OCI-LY7 (cell line): ENCODE data around the gene MRPS34.

Source experiments
- CTCF ChIP-seq: fragments of 200-600 bp; sonication (generic); conservative IDR thresholded peaks from 2 replicates; pipeline ENCODE4 v1.5.1; 2014; ENCODE audit warnings: mild to moderate bottlenecking, antibody characterized with exemption, low read length, moderate library complexity, mixed read lengths
- EZH2phosphoT487 ChIP-seq: fragments of 200-600 bp; sonication (generic); IDR thresholded peaks from 2 replicates; pipeline ENCODE4 v1.6.1; 2018; ENCODE audit warnings: low read depth, borderline replicate concordance, mild to moderate bottlenecking, mixed run types, antibody characterized with exemption, low read length, moderate library complexity, mixed read lengths

- TF ChIP-seq CTCF (no peak), EZH2phosphoT487 (no peak)
These were observed 10.6 kb downstream of the MRPS34 start for GRCh38 chr16:1762196-1762878.
